Testis (tissue), 3 donors: Measurements from ENCODE around the gene ZSCAN30. TPM values are rescaled to one million over a fixed set of nuclear protein-coding genes. Genes with fewer than 3 reads are reported as not detected.
"Not testable (repeated sequence)": the region's sequence is repeated elsewhere in the genome, so short reads cannot be mapped to it uniquely, and the experiment has no call there.

Source experiments
- DNase-seq: peaks from one replicate; pipeline ENCODE4 v3.0.0-alpha.2; 2019
- H3K27ac ChIP-seq, 2 donors: fragments of 200-600 bp; sonication (generic); one replicate each; pipeline ENCODE4 v1.5.1; 2019
- H3K27me3 ChIP-seq: fragments of 200-600 bp; sonication (generic); one replicate; pipeline ENCODE4 v1.5.1; 2019
- H3K36me3 ChIP-seq: fragments of 200-600 bp; sonication (generic); one replicate; pipeline ENCODE4 v1.5.1; 2017; ENCODE audit warnings: low read depth; ENCODE audit errors: missing control alignments
- H3K4me1 ChIP-seq: fragments of 200-600 bp; sonication (generic); one replicate; pipeline ENCODE4 v1.5.1; 2019
- H3K4me3 ChIP-seq, 2 donors: fragments of 200-600 bp; sonication (generic); one replicate each; pipeline ENCODE4 v1.5.1; 2017 to 2019
- H3K9me3 ChIP-seq: fragments of 200-600 bp; sonication (generic); one replicate; pipeline ENCODE4 v1.5.1; 2017
- CTCF ChIP-seq, 3 experiments: fragments of 450-650 bp in 2 of 3; fragments of 200-600 bp in 1 of 3; sonication (generic) in 1 of 3; IDR thresholded peaks; one replicate each; pipeline ENCODE4 v1.5.1; 2016 to 2019; ENCODE audit warnings: antibody characterized with exemption in 3 of 3, mild to moderate bottlenecking in 2 of 3, moderate library complexity in 1 of 3
- POLR2A ChIP-seq: fragments of 450-650 bp; IDR thresholded peaks from one replicate; pipeline ENCODE4 v1.6.1; 2017; ENCODE audit warnings: antibody characterized with exemption, mild to moderate bottlenecking, moderate library complexity
- WGBS, 2 donors: methylation state at CpG; one replicate each; pipeline ENCODE4 v1.1.5; 2018; 5-methylcytosine and 5-hydroxymethylcytosine counted together
- intact Hi-C: fragments of 100-400 bp; cut with DNase I; formaldehyde crosslinking; loops from one replicate; pipeline ENCODE4 v1.15.1; 2023; ENCODE audit warnings: low total_unique reads
- polyA plus RNA-seq: library from polyadenylated mRNA; stranded (reverse); fragments of 350-450 nt; fragmentation: Illumina TruSeq; extraction: RNeasy Lipid Tissue Mini Kit (QIAGEN cat#74804); gene quantifications from one replicate; pipeline ENCODE4 v1.2.3, GENCODE V29; 2014; ENCODE audit warnings: low read depth, low replicate concordance; ENCODE audit not compliant: insufficient read depth
- total RNA-seq, 2 donors: library from RNA; depleted of rRNA; stranded (reverse); fragments of >200 nt; gene quantifications; one replicate each; pipeline ENCODE4 v1.2.3, GENCODE V29; 2016

ZSCAN30 gene
- total and polyA plus RNA-seq, 3 donors from 2014 or later: 15.9 to 31.5 (median 24.5) TPM

- Histone ChIP-seq H3K4me1 (no peaks in the 10 kb centered on the region), H3K4me3 (no peak overlapping the region), H3K27ac (no peak overlapping the region), H3K36me3 (no peaks in the 10 kb centered on the region), H3K9me3 (no peaks in the 10 kb centered on the region), H3K27me3 (no peaks in the 10 kb centered on the region)
- TF ChIP-seq CTCF (IDR thresholded peaks at IDR 0.05) (no peak), POLR2A (no peak)
- no peak for DNase-seq
- 71 to 91% methylated on average over 1 of the region's 1 CpG for WGBS, 2 donors
- intact Hi-C loops: no loop called here
Measured at GRCh38 chr18:35215026-35215425, 75.0 kb downstream of the ZSCAN30 start.

GRCh38 chr18:35205746-35206458 is 84.1 kb downstream of the ZSCAN30 start:
- H3K4me1 ChIP-seq, H3K4me3 ChIP-seq, H3K36me3 ChIP-seq, H3K27me3 ChIP-seq, H3K9me3 ChIP-seq, intact Hi-C loops, DNase-seq, H3K27ac ChIP-seq: not testable (repeated sequence)
- WGBS, 2 donors: 88 to 91% methylated on average over 14 to 20 of the region's 30 CpGs

- no peaks in the 10 kb centered on the region for H3K36me3 ChIP-seq
Measured at GRCh38 chr18:35205199-35205712, 84.8 kb downstream of the ZSCAN30 start.

GRCh38 chr18:35203067-35203466 is 87.0 kb downstream of the ZSCAN30 start:
- intact Hi-C loops: no loop called here
- H3K36me3 ChIP-seq: no peaks in the 10 kb centered on the region
- H3K4me3 ChIP-seq: no peak overlapping the region
- H3K9me3 ChIP-seq: no peaks in the 10 kb centered on the region
- no peaks in the 10 kb centered on the region for H3K4me1 ChIP-seq
- TF ChIP-seq POLR2A (no peak), CTCF (IDR thresholded peaks at IDR 0.05) (no peak)
- no peak for DNase-seq
- H3K27ac ChIP-seq: no peak overlapping the region
- H3K27me3 ChIP-seq: no peaks in the 10 kb centered on the region
- 36 to 45% methylated on average over 3 of the region's 3 CpGs for WGBS, 2 donors

More at GRCh38 chr18:35205199-35205712, 84.8 kb downstream of the ZSCAN30 start:
- intact Hi-C loops: no loop called here
- DNase-seq: no peak
- no peak for TF ChIP-seq CTCF (IDR thresholded peaks at IDR 0.05)
- TF ChIP-seq POLR2A: no peak
- H3K4me3 ChIP-seq: no peak overlapping the region
- no peaks in the 10 kb centered on the region for H3K27me3 ChIP-seq
- no peaks in the 10 kb centered on the region for H3K9me3 ChIP-seq
- H3K27ac ChIP-seq: no peak overlapping the region
- H3K4me1 ChIP-seq: no peaks in the 10 kb centered on the region
- WGBS, 2 donors: 87 to 92% methylated on average over 2 of the region's 2 CpGs

GRCh38 chr18:35201256-35201931 is 88.6 kb downstream of the ZSCAN30 start:
- no peaks in the 10 kb centered on the region for H3K36me3 ChIP-seq
- H3K4me1 ChIP-seq: no peaks in the 10 kb centered on the region
- H3K9me3 ChIP-seq: no peaks in the 10 kb centered on the region
- no peak for DNase-seq
- H3K27ac ChIP-seq: no peak overlapping the region
- H3K4me3 ChIP-seq: no peak overlapping the region
- H3K27me3 ChIP-seq: no peaks in the 10 kb centered on the region
- intact Hi-C loops: no loop called here
- WGBS, 2 donors: 67 to 72% methylated on average over 5 of the region's 5 CpGs
- TF ChIP-seq CTCF (IDR thresholded peaks at IDR 0.05) (no peak), POLR2A (no peak)

Other genes with a start within 250 kb of the ZSCAN30 start
- gene MAPRE2, start 248.8 kb downstream of the ZSCAN30 start, total RNA-seq: 10 to 100 TPM; 15.2 to 17.2 TPM
- gene MAPRE2, start 248.8 kb downstream of the ZSCAN30 start, polyA plus RNA-seq: 14.8 TPM
- gene ZNF397, start 49.2 kb downstream of the ZSCAN30 start, total RNA-seq: 10 to 100 TPM; 32.2 to 36.6 TPM
- 21.6 TPM for gene ZNF397, start 49.2 kb downstream of the ZSCAN30 start, polyA plus RNA-seq
- gene ZNF24, start 54.2 kb upstream of the ZSCAN30 start, total RNA-seq: 10 to 100 TPM; 38.9 to 39.8 TPM
- gene ZNF24, start 54.2 kb upstream of the ZSCAN30 start, polyA plus RNA-seq: 29.2 TPM
- 1 to 10 TPM; 3.7 to 7.3 TPM for gene ZNF396, start 87.1 kb upstream of the ZSCAN30 start, total RNA-seq
- gene ZNF396, start 87.1 kb upstream of the ZSCAN30 start, polyA plus RNA-seq: 9.3 TPM
- gene INO80C, start 207.7 kb upstream of the ZSCAN30 start, total RNA-seq: 10 to 100 TPM; 52.2 to 77.5 TPM
- 155 TPM for gene INO80C, start 207.7 kb upstream of the ZSCAN30 start, polyA plus RNA-seq